ENCODE data around the gene TMEM196. TPM values are rescaled to one million over a fixed set of nuclear protein-coding genes. Genes with fewer than 3 reads are reported as not detected.

Gene TMEM196
- total RNA-seq = not detected
- long read RNA-seq = 0 reads

DNA sequence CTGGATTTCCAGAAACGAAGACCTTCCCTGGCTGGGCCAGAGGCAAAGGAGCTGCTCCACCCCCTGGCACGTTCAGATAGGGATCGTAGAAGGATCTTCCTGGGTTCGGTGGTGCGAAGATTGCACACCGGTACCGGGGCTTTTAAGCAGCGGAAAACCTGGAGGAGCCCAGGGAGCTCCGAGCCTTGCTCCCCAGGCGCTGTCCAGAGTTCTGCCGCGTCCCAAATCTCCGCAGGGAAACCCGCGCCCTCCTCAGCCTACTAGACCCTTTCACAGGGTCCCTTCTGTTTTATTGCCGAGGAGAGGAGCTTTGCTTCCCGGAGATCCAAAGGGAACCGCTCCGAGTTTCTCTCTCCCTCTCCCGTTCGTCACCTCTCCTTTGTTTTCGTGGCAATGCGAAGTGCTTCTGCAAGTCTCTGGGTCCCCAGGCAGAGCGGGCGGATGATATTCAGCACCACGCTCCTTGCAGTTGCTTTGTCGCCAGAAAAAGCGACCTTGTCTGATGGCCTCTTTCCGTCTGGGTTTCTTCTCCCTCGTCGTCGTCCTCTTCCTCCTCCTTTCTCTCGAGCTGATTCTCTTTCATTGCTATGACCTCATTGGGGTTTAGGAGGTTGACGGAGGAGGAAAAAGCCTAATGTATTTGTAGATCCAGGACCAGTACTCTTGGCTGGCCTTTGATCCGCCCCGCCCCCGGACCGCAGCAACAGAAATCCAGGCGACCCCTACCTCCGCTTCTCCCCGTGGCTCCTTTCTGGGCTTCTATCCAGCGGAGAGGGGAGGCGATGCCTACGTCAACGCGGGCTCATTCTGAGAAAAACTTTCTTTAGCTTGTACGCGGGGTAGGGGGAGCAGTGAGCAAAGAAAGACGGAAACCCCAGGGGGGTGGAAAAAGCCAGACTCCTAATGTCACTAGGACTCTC is at the start of gene TMEM196:
Gene TMEM196, minus strand, starts transcription at position 777 of the 920 bp plus-strand sequence. CDS start 921 bp downstream, outside the sequence.
- peak; percentile 41 to 57 for ATAC-seq
- intact Hi-C loops (cut with DNase I) = no loop called here

DNA sequence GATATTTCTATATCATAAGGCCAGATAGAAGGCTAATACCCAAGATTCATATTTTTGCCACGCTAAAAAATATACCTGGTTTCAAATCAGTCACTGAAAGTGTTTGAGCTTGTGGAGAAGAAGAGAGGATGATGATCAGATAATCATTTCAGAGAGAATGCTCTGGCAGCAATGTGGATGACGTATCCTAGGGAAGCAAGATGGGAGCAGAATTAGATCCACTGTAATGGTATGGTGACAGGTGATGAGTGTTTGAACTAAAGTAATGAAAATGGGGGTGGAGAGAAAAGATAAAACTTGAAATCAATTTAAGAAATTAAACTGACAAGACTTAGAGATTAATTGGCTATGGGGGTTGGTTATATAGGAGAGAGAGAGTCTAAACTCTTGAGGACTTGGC is 42.7 kb upstream of the TMEM196 start:
- DNase-seq = no peak
- intact Hi-C loops (cut with DNase I) = no loop called here
- ATAC-seq = no peak

More for the DNA sequence above, at the start of gene TMEM196:
- peak; percentile 24 for DNase-seq

DNA sequence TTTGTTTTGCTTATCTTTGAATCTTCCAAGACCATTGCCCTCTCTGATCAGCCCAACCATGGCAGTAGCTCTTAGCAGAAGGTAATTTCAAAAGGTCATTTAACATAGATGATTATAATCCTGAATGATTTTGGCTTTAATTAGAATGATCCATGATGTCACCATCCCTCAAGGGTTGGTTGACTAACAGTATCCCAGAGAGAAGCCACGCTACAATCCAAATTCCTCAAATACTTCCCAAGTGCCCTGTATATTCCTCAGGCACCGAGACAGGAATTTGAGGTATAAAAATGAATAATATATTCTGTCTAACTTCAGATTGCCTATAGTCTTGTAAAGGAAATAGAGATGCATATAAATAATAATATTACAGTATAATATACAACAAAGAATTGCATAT is 42.1 kb upstream of the TMEM196 start:
- intact Hi-C loops (cut with DNase I) = no loop called here
- DNase-seq = no peak
- no peak for ATAC-seq

DNA sequence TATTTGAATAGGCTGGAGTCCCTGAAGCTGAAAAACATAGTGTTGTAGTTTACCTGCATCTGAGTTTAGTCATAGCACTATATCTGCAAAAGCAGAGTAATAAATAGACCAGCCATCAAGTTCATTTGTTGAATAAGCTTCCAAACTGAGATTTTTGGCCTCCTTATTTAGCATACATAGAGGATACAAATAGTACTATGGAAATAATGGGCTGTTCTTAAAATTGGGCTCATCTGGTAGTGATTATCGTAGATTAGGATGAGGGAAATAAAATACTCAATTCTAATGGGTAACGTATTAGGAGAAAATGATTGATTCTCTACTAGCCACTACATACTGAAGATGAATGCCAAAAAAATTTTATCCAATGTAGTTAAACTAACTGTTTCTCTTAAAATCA is 41.4 kb upstream of the TMEM196 start:
- ATAC-seq (no peak), DNase-seq (no peak)
- intact Hi-C loops (cut with DNase I) = no loop called here

DNA sequence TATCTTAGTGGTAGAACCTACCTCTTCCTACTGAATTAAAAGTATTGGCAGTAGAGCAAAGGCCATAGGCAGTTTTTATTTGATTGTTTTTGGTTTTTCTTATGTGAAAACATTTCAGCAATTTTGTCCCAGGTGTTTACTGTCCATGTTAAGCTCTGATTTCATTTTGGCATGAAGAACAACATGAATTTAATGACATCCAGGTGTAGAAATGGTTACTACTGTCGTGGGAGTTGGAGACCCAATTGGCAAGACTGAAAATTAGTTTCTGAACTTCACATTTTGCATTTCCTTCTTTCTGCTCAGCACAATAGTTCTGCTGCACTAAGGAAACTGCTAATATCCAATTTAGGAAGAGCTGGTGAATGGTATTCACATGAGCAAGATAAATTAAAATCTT is 38.0 kb upstream of the TMEM196 start:
- intact Hi-C loops (cut with DNase I) = no loop called here
- DNase-seq = no peak
- ATAC-seq = no peak

DNA sequence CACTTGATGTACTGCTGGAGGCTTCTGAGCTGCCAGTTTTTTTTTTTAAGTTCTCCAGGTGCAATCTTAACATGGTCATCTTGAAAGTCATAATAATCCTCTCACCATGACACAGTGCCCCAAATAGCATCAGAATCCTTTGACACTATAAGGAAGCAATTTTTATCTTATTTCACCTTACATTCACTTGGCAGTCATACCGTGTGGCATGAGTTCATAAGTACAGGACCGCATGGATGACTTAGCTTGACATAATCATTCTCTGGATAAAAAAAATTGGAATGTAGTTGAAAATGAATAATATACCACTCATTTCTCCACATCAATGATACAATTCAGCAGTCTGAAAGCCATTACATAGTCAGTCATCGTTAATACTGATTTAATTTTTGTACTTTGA is 25.6 kb upstream of the TMEM196 start:
- no peak for DNase-seq
- intact Hi-C loops (cut with DNase I) = no loop called here
- no peak for ATAC-seq

DNA sequence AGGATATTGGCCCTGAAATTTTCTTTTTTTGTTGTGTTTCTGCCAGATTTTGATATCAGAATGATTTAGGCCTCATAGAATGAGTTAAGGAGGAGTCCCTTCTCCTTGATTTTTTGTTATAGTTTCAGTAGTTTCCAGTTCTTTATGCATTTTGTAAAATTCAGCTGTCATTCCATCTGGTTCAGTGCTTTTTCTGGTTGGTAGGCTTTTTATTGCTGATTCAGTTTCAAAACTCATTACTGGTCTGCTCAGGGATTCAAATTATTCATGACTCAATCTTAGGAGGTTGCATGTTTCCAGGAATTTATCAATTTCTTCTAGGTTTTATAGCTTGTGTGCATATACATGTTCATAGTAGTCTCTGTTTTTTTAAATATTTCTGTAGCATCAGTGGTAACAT is 10.1 kb upstream of the TMEM196 start:
- DNase-seq (no peak), ATAC-seq (no peak)
- intact Hi-C loops (cut with DNase I) = no loop called here

DNA sequence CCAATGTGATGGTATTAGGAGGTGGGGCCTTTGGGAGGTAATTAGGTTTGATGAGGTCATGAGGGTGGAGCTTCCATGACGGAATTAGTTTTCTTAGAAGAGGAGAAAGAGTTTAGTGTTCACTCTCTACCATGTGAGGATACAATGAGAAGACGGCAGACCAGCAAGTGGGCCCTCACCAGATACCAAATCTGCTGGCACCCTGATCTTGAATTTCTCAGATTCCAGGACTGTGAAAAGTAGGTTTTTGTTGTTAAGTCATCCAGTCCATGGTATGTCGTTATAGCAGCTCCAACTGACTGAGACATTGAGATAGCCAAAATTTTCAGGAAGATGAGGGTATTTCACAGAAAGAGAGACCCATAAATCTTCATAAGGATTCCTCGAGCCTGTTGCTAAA is 3.6 kb upstream of the TMEM196 start:
- DNase-seq (no peak), ATAC-seq (no peak)
- intact Hi-C loops (cut with DNase I) = no loop called here

DNA sequence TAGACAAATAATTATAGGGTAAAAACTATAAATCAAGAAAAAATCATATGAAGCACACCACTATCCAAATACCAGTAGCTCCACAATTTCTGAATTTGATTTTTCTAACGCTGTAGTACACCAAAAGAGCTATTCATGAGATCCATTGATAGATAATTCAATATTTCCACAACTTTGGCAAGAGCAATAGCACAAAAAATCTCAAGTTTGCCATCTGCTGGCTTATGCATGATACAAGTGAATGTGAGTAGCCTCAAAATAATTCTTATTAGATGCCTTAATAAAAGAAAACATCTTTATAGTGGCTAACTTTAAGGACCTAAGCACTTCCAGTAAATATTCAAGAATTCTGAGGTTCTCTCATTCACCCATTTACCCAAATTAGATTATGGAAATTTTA is 2.2 kb upstream of the TMEM196 start:
- intact Hi-C loops (cut with DNase I) = no loop called here
- ATAC-seq = no peak
- DNase-seq = no peak

DNA sequence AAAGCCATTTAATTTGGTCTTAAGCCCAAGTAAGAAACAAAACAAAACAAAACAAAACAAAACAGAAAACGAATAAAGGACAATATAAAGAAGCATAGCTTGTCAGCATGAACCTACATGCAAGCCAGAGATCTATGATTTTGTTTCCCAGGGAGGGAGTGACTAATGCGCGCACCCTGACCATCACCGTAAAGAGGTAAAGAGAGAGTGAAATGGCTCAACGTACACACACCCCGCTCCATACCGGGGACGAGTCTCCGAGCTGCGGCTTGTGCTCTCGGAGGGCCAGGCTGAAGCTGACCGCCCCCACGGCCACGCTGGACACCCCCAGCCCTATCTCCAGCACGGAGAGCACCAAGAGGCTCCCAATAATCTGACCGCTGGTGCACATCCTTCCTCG is 1.1 kb downstream of the TMEM196 start:
- intact Hi-C loops (cut with DNase I) = no loop called here
- ATAC-seq (no peak), DNase-seq (no peak)

DNA sequence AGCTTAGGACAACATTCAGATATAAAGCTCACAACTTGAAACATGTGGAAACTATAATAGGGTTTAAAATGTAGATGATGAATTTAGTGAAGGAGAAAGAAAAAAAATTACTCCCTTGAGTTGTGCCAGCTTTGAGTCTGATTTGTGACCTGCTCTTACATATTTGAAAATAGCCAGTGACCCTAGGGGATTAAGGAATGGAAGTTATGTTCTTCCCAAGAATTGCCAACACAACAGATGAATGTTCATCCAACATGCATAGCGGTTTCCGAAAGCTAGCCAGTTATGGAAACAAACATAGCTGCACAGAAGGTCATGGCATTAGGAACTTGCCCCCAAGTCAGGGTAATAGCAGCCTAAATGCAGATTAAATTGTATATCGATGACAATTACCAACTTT is 10.8 kb downstream of the TMEM196 start:
- DNase-seq = no peak

DNA sequence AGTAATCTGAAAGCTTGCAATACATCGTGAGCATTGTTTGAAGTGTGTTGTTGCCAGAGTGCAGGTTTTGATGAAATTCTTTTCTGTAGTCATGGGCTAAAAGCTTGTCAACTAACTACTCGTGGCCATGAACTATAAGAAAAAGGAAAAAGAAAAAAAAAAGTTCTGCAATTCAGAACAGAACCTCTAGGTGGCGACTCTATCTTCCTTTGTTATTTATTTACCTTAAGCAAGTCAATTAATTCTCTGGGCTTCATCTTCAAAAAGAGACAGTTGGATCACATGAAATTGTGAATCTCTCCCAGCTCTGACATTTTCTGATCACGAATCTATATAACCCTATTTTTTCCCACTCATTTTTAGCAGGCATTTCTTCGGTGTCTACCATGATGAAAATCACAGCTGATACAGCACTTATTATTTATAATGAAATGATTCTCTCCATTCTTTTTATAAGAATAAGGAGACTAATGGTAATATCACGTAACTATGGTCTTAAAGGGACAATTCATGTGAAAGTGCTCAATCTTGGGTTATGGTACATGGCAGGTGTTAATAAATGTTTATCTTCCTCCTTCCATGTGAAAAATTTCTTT is 18.8 kb downstream of the TMEM196 start:
- ATAC-seq (no peak), DNase-seq (no peak)
- intact Hi-C loops (cut with DNase I) = no loop called here

More for the DNA sequence above, 10.8 kb downstream of the TMEM196 start:
- intact Hi-C loops (cut with DNase I) = no loop called here
- ATAC-seq = no peak

DNA sequence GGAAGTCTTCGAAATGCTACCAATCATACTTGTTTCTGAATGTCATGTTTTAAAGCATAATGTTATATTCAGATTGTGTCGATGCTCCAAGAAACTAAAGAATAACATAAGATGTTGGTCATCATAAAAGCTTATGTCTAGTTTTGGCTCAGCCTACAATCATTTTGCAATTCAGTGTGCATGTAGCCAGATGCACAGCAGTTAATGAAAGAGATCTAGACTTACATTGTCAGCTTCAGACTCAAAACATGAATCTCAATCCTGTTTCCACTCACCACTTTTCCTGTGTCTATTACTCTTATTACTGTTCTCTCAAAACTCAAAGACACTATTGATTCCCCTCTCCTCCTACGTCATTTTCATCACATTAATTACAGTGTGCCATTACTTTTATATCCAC is 21.4 kb downstream of the TMEM196 start:
- ATAC-seq (no peak), DNase-seq (no peak)
- intact Hi-C loops (cut with DNase I) = no loop called here

DNA sequence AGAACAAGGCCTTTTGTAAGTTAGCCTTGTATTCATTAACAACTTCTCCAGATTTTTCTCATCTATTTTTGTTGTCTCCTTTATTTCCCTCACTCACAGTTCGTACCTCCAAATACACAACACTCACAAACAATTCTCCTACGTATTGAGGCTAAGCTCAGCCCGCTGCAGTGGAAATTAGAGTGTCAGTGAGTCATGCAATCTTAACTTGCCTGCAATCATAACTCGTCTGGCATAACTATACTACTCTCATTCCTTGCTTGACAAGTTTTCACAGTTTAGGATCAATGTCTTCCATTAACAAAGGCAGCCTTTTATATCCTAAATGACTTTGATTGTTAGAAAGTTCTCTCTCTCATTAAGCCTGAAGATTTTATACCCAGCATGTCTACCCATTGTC is 23.8 kb downstream of the TMEM196 start:
- intact Hi-C loops (cut with DNase I) = no loop called here
- ATAC-seq = no peak
- DNase-seq = no peak

DNA sequence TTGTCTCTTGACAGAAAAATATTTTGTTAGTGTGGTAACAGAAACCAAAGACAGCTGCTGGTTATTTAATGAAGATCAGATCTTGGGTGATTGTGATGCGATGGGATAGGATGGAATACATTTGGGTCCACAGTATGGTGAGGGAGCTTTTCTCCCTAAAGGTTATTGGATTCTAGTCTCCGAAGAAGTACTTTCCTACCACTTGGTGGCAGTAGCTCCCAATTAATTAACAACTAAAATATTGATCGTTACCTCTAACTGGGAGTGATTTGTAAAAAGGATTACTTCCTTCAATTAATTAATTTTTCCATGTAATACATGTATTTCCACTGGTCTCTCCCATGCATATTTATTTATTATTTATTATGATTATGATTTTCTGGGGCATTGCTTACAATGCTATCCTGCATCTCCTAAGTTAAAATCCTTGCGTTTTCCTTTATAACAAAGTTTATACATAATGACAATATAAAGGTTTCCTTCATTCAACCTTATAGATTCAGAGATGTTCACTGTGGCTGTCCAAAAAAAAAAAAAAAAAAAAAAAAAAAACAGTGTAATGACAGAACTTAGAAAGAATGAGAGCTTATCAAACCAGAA is 25.6 kb downstream of the TMEM196 start:
- DNase-seq (no peak), ATAC-seq (no peak)
- intact Hi-C loops (cut with DNase I) = loop anchor here in 1 of 2 donors (2.0 kb wide), 1 partner anchor 851 kb away; no protein-coding TSS in a partner anchor

DNA sequence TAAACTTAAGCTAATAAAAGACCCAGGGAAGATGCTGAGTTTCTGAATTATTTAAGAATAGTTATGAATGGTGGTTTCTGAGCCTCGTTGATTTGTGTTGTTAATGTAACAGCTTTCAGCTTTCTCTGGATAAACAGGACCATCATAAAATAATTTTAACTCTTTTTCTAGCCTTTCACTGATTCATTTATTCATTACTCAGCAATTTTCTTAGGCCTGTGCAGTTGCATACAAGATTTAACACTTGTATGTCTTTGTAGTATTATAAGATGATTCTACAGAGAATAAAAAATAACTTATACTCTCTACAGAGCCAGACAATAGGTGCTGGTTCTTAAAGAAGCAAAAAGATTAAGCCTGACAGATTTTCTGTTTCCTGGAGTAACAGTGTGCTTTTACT is 29.3 kb downstream of the TMEM196 start:
- intact Hi-C loops (cut with DNase I) = no loop called here
- DNase-seq (no peak), ATAC-seq (no peak)

DNA sequence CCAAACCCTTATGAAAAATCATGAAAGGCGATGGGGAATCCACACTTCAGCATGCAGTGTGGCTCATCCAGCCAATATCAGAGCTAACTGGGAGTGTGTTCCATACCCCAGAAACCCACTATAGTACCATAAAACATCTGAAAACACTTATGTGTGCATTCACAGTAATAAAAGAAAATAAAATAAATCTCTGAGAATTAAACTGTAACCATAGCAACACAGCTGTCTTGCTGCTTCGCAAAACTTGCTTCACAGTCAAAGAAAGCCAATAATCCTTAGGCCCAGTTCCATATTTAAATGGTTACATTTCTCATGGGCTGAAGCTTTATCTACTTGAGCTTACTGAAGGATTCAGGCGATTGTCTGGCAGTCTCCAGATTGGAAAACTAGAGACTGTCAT is 44.7 kb downstream of the TMEM196 start:
- intact Hi-C loops (cut with DNase I) = no loop called here
- no peak for DNase-seq

DNA sequence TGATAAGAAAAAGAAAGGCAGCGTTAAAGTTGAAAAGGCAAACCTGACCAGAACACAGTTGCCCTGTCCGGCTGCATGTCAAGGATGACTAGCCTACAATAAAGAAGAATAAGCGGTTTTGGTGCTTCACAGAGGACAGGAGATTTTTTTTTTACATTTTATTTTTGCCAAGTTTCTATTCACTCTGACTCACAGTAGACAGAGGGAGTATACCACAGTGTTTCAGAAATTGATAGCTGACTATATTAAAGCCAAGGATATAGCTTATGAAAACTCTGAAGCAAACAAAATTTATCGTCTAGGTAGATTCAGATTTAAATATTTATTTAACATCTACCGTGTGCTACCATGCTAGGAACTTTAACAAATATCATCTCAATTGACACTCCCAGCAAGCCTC is 47.6 kb downstream of the TMEM196 start:
- intact Hi-C loops (cut with DNase I) = no loop called here
- ATAC-seq (no peak), DNase-seq (no peak)

More for the DNA sequence above, 44.7 kb downstream of the TMEM196 start:
- no peak for ATAC-seq

DNA sequence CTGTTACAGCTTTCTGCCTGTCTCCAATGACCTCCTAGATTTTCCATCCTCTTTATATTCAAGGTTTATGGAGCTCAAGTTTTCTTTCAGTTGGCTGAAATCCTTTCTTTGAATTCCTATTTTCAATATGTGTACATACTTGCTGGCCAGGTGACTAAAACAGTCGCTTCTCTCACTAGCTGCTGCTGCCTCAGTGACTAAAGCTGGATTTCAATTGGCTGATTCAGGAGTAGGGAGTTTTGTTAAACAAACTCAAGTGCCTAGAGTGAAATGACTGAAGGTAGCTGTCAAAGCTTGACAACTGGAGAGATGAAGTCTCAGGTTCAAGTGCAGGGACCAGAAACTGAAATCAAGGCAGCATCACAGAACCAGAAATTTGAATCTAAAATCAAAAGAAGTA is 57.9 kb downstream of the TMEM196 start:
- ATAC-seq = no peak
- no peak for DNase-seq
- intact Hi-C loops (cut with DNase I) = loop anchor here in 1 of 2 donors (10.0 kb wide), 1 partner anchor 879 kb away; no protein-coding TSS in a partner anchor

DNA sequence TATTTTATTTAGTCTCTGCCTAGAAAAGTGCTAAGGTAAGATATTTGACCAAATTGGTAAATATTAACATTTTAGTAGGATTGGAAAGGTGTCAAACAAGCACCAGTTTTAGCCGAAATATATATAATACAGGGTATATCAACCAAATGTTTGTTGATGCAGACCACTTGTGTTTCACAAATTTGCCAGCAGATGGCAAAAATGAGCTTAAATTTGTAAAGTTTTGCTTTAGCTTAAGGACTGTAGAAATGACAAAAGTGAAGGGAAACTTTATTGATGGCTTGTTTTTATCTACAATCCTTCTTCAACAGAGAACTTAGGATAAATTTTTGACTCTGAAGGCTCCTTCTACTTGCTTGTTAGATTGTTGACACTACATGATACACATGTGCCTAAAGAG is 59.7 kb downstream of the TMEM196 start:
- intact Hi-C loops (cut with DNase I) = loop anchor here (2.0 to 10.0 kb wide), 2 partner anchors 881 to 883 kb away; no protein-coding TSS in a partner anchor
- DNase-seq (no peak), ATAC-seq (no peak)

Measured in left cardiac atrium (tissue), 4 donors.